CD14-positive monocyte (primary cell): ENCODE data around the gene CERK. TPM values are rescaled to one million over a fixed set of nuclear protein-coding genes. Genes with fewer than 3 reads are reported as not detected.
A peak's percentile ranks its signal among the peaks of the same experiment; 100 is the strongest.

ENCODE experiments used
- DNase-seq, 3 donors: peaks; one replicate each; pipeline ENCODE4 v3.0.0-alpha.2; 2011 to 2022
- H2AFZ ChIP-seq: 2 replicates; pipeline ENCODE4 v1.6.0; 2012; ENCODE audit warnings: mild to moderate bottlenecking, low read depth, low read length, inconsistent platforms; ENCODE audit not compliant: insufficient read depth, poor library complexity, severe bottlenecking
- H3K27ac ChIP-seq, 2 donors: 1 replicate in 1 of 2; 2 replicates in 1 of 2; pipeline ENCODE4 v1.5.1; 2012 to 2013; ENCODE audit warnings: low read length in 2 of 2, control low read depth in 1 of 2, inconsistent platforms in 1 of 2, low read depth in 1 of 2, mild to moderate bottlenecking in 1 of 2
- H3K27me3 ChIP-seq, 2 donors: one replicate each; pipeline versions ENCODE4 v1.6.0 to v1.6.1; 2011 to 2013; ENCODE audit warnings: low read length in 2 of 2; ENCODE audit not compliant: control insufficient read depth in 2 of 2, insufficient read depth in 2 of 2
- H3K36me3 ChIP-seq, 2 donors: replicated peaks in 1 of 2; 1 replicate in 1 of 2; 2 replicates in 1 of 2; pipeline versions ENCODE4 v1.5.1 to v1.6.1; 2012 to 2013; ENCODE audit warnings: low read length in 2 of 2, control low read depth in 1 of 2, inconsistent platforms in 1 of 2, mild to moderate bottlenecking in 1 of 2; ENCODE audit not compliant: insufficient read depth in 2 of 2, control insufficient read depth in 1 of 2
- H3K4me1 ChIP-seq, 2 donors: 1 replicate in 1 of 2; 2 replicates in 1 of 2; pipeline versions ENCODE4 v1.5.1 to v1.6.1; 2012 to 2013; ENCODE audit warnings: low read length in 2 of 2, control low read depth in 1 of 2, inconsistent platforms in 1 of 2, mild to moderate bottlenecking in 1 of 2, moderate library complexity in 1 of 2; ENCODE audit not compliant: insufficient read depth in 2 of 2, control insufficient read depth in 1 of 2
- H3K4me2 ChIP-seq: replicated peaks from 2 replicates; pipeline ENCODE3; 2012; ENCODE audit warnings: low read length, moderate library complexity, mild to moderate bottlenecking; ENCODE audit not compliant: poor library complexity, severe bottlenecking; ENCODE audit errors: extremely low read depth
- H3K4me3 ChIP-seq, 3 experiments: fragments of 200-600 bp in 1 of 3; sonication (generic) in 1 of 3; replicated peaks in 1 of 3; 1 replicate in 2 of 3; 2 replicates in 1 of 3; pipeline ENCODE4 v1.5.1; 2011 to 2013; ENCODE audit warnings: low read length in 3 of 3, mild to moderate bottlenecking in 3 of 3, control low read depth in 2 of 3, low read depth in 2 of 3, inconsistent platforms in 1 of 3, moderate library complexity in 1 of 3
- H3K79me2 ChIP-seq: 2 replicates; pipeline ENCODE4 v1.6.0; 2012; ENCODE audit warnings: mild to moderate bottlenecking, control low read depth, inconsistent platforms, low read length, moderate library complexity; ENCODE audit not compliant: insufficient read depth
- H3K9ac ChIP-seq: 2 replicates; pipeline ENCODE4 v1.6.0; 2017; ENCODE audit warnings: low read length, mild to moderate bottlenecking; ENCODE audit not compliant: insufficient read depth, poor library complexity, severe bottlenecking
- H3K9me3 ChIP-seq, 2 donors: replicated peaks in 1 of 2; 1 replicate in 1 of 2; 2 replicates in 1 of 2; pipeline versions ENCODE4 v1.5.1 to v1.6.1; 2012 to 2013; ENCODE audit warnings: low read length in 2 of 2, control low read depth in 1 of 2; ENCODE audit not compliant: control insufficient read depth in 1 of 2, insufficient read depth in 1 of 2
- H4K20me1 ChIP-seq: 2 replicates; pipeline ENCODE4 v1.6.0; 2012; ENCODE audit warnings: mild to moderate bottlenecking, low read length, control low read depth, moderate library complexity; ENCODE audit not compliant: insufficient read depth
- H3K27ac Mint-ChIP-seq, 7 donors: one replicate each; pipeline ENCODE4 v1.8.0; 2020; ENCODE audit warnings: mild to moderate bottlenecking in 7 of 7, mixed read lengths in 7 of 7, moderate library complexity in 6 of 7, inconsistent platforms in 2 of 7
- H3K27me3 Mint-ChIP-seq, 3 donors: one replicate each; pipeline ENCODE4 v1.8.0; 2021 to 2022; ENCODE audit warnings: low read depth in 3 of 3, mild to moderate bottlenecking in 3 of 3, mixed read lengths in 3 of 3, moderate library complexity in 3 of 3, inconsistent platforms in 1 of 3
- H3K36me3 Mint-ChIP-seq, 2 donors: one replicate each; pipeline ENCODE4 v1.8.0; 2020; ENCODE audit warnings: mixed read lengths in 2 of 2, inconsistent platforms in 1 of 2, mild to moderate bottlenecking in 1 of 2
- H3K4me1 Mint-ChIP-seq: one replicate; pipeline ENCODE4 v1.8.0; 2020; ENCODE audit warnings: mild to moderate bottlenecking, mixed read lengths
- H3K4me3 Mint-ChIP-seq, 2 donors: one replicate each; pipeline ENCODE4 v1.8.0; 2020; ENCODE audit warnings: mild to moderate bottlenecking in 2 of 2, mixed read lengths in 2 of 2, moderate library complexity in 1 of 2
- H3K9me3 Mint-ChIP-seq, 7 donors: one replicate each; pipeline ENCODE4 v1.8.0; 2020 to 2022; ENCODE audit warnings: mixed read lengths in 7 of 7, mild to moderate bottlenecking in 6 of 7, moderate library complexity in 6 of 7, inconsistent platforms in 2 of 7
- CTCF ChIP-seq: fragments of 200-600 bp; IDR thresholded peaks from one replicate; pipeline ENCODE4 v1.8.0; 2022; ENCODE audit warnings: antibody characterized with exemption, mild to moderate bottlenecking
- WGBS: methylation state at CpG from one replicate; pipeline ENCODE4 v1.1.5; 2013; ENCODE audit warnings: missing lambda C conversion rate; ENCODE audit not compliant: insufficient coverage; 5-methylcytosine and 5-hydroxymethylcytosine counted together
- intact Hi-C, 2 donors: fragments of 100-400 bp; cut with micrococcal nuclease; formaldehyde crosslinking; loops; one replicate each; pipeline versions ENCODE4 v1.15.0 to v1.15.1; 2023
- polyA plus RNA-seq, 3 donors: library from polyadenylated mRNA; depleted of rRNA in 1 of 3; unstranded in 2 of 3; stranded (reverse) in 1 of 3; fragments of 300-500 nt in 2 of 3; fragments of >200 nt in 1 of 3; fragmentation: Illumina TruSeq in 2 of 3; gene quantifications; 1 replicate in 2 of 3; 2 replicates in 1 of 3; pipeline ENCODE4 v1.2.3, GENCODE V29; 2012 to 2021

Gene CERK
- polyA plus RNA-seq, 3 donors, result 22.4 to 40.2 (median 24.5) TPM

- Mint-ChIP-seq H3K27ac (peak overlapping the region; percentile 100), H3K9me3 (peaks cover 5 to 16% (median 9%) of the 10 kb centered on the region in 7 donors), H3K36me3 (peaks cover 5 to 8% of the 10 kb centered on the region in 2 donors), H3K4me3 (peak overlapping the region; percentile 56 to 79), H3K27me3 (peaks cover 0 to 7% (median 5%) of the 10 kb centered on the region in 3 donors), H3K4me1 (peaks cover 84% of the 10 kb centered on the region)
- under 1% methylated on average over 10 of the region's 14 CpGs for WGBS
- H3K27ac ChIP-seq, result peak overlapping the region; percentile 100
- H3K4me2 ChIP-seq, result peak overlapping the region; percentile 65
- H3K79me2 ChIP-seq, result no peaks in the 10 kb centered on the region
- TF ChIP-seq CTCF, result no peak
- H3K4me1 ChIP-seq, result peaks cover 91 to 92% of the 10 kb centered on the region in 2 donors
- no peaks in the 10 kb centered on the region for H4K20me1 ChIP-seq
- H3K27me3 ChIP-seq, result no peaks in the 10 kb centered on the region
- intact Hi-C loops, result loop anchor here (1.0 to 5.0 kb wide), 5 partner anchors 9 to 38 kb away; partner anchors contain the start of gene CERK (in 1 of the 2)
- H3K36me3 ChIP-seq, result no peaks in the 10 kb centered on the region
- peaks cover 0 to 14% of the 10 kb centered on the region in 2 donors for H3K9me3 ChIP-seq
- H3K9ac ChIP-seq, result peak overlapping the region; percentile 94
- DNase-seq, result peak; percentile 98 to 100 (median 98)
- H2AFZ ChIP-seq, result no peak overlapping the region
- H3K4me3 ChIP-seq, result peak overlapping the region in 2 of 3 experiments; percentile 10 to 53
These were observed 16.2 kb upstream of the CERK start for GRCh38 chr22:46754110-46754799.

- H2AFZ ChIP-seq, result no peak overlapping the region
- Mint-ChIP-seq H3K9me3 (peaks cover 5 to 16% (median 9%) of the 10 kb centered on the region in 7 donors), H3K4me1 (peaks cover 84% of the 10 kb centered on the region), H3K27ac (peak overlapping the region; percentile 100), H3K36me3 (peaks cover 5 to 8% of the 10 kb centered on the region in 2 donors), H3K27me3 (peaks cover 0 to 10% (median 7%) of the 10 kb centered on the region in 3 donors), H3K4me3 (peak overlapping the region; percentile 56 to 79)
- no peaks in the 10 kb centered on the region for H3K79me2 ChIP-seq
- TF ChIP-seq CTCF, result no peak
- H3K27me3 ChIP-seq, result no peaks in the 10 kb centered on the region
- WGBS, result 83% methylated on average over 4 of the region's 4 CpGs
- H3K36me3 ChIP-seq, result no peaks in the 10 kb centered on the region
- H3K27ac ChIP-seq, result peak overlapping the region; percentile 100
- H4K20me1 ChIP-seq, result no peaks in the 10 kb centered on the region
- intact Hi-C loops, result loop anchor here (1.0 to 5.0 kb wide), 5 partner anchors 10 to 39 kb away; partner anchors contain the start of gene CERK (in 1 of the 2)
- H3K4me1 ChIP-seq, result peaks cover 92 to 93% of the 10 kb centered on the region in 2 donors
- H3K4me2 ChIP-seq, result peak overlapping the region; percentile 65
- no peak for DNase-seq
- peaks cover 0 to 14% of the 10 kb centered on the region in 2 donors for H3K9me3 ChIP-seq
- H3K4me3 ChIP-seq, result peak overlapping the region in 2 of 3 experiments; percentile 10 to 53
- H3K9ac ChIP-seq, result peak overlapping the region; percentile 94
These were observed 15.7 kb upstream of the CERK start for GRCh38 chr22:46753761-46754109.
